GM12878 (cell line): ENCODE data around the gene FGGY. TPM values are rescaled to one million over a fixed set of nuclear protein-coding genes. Genes with fewer than 3 reads are reported as not detected.

ENCODE experiments used
- ATAC-seq: fragments of 200-7000 bp; cut with Tn5 transposase; 3 replicates; pipeline ENCODE4 v1.9.1; 2020; ENCODE audit warnings: mild to moderate bottlenecking, moderate library complexity
- BruUV-seq: library from RNA; stranded (reverse); fragments of 400-500 nt; replicated peaks from 2 replicates; lab custom pipeline; 2021; lab: Mats Ljungman, UMichigan
- CTCF ChIA-PET: fragments of 300-600 bp; sonication (Branson Sonifier 250); formaldehyde crosslinking; extraction: SDS; loops from one replicate; lab custom pipeline; 2021; ENCODE audit warnings: inconsistent platforms; lab: Yijun Ruan, JAX
- POLR2A ChIA-PET: fragments of 350-600 bp; formaldehyde crosslinking; extraction: SDS; loops from one replicate; lab custom pipeline; 2021; ENCODE audit warnings: inconsistent platforms; lab: Charles Lee
- RAD21 ChIA-PET: fragments of 300-600 bp; sonication (Branson Sonifier 250); formaldehyde crosslinking; loops from one replicate; lab custom pipeline; 2023; ENCODE audit warnings: antibody characterized with exemption; ENCODE audit not compliant: unreplicated experiment; lab: Charles Lee
- SMC1A ChIA-PET: fragments of 300-600 bp; sonication (Branson Sonifier 250); formaldehyde crosslinking; loops from one replicate; lab custom pipeline; 2023; ENCODE audit not compliant: unreplicated experiment, uncharacterized antibody; lab: Charles Lee
- DNase-seq: peaks from one replicate; pipeline ENCODE4 v3.0.0-alpha.2; 2011; ENCODE audit warnings: low read depth, low spot score
- FAIRE-seq: peaks from 3 replicates; lab custom pipeline; 2011; peaks lifted over from hg19 to GRCh38; lab: Jason Lieb, UNC
- H2AFZ ChIP-seq: 2 replicates; pipeline ENCODE4 v1.6.0; 2011; ENCODE audit warnings: low read depth, low read length, control low read depth; ENCODE audit not compliant: control insufficient read depth
- H3K27ac ChIP-seq: 2 replicates; pipeline ENCODE4 v1.5.1; 2011; ENCODE audit warnings: control low read depth; ENCODE audit not compliant: control insufficient read depth, insufficient read depth
- H3K27me3 ChIP-seq, 2 experiments: replicated peaks in 1 of 2; 2 replicates each; pipeline versions ENCODE4 v1.6.0 to v1.6.1; 2011; ENCODE audit warnings: low read length in 1 of 2; ENCODE audit not compliant: control insufficient read depth in 2 of 2, insufficient read depth in 2 of 2
- H3K36me3 ChIP-seq, 2 experiments: 2 replicates each; pipeline ENCODE4 v1.5.1; 2011; ENCODE audit warnings: low read length in 1 of 2; ENCODE audit not compliant: control insufficient read depth in 2 of 2, insufficient read depth in 2 of 2
- H3K4me1 ChIP-seq: 2 replicates; pipeline ENCODE4 v1.6.1; 2011; ENCODE audit warnings: mild to moderate bottlenecking, low read length, moderate library complexity, mixed read lengths; ENCODE audit not compliant: control insufficient read depth, insufficient read depth
- H3K4me2 ChIP-seq: 2 replicates; pipeline ENCODE4 v1.6.0; 2011; ENCODE audit warnings: control low read depth; ENCODE audit not compliant: control insufficient read depth, insufficient read depth
- H3K4me3 ChIP-seq: fragments of 200-600 bp; sonication (generic); 2 replicates; pipeline ENCODE4 v1.5.1; 2016
- H3K79me2 ChIP-seq: 2 replicates; pipeline ENCODE4 v1.6.0; 2011; ENCODE audit warnings: low read length; ENCODE audit not compliant: control insufficient read depth, insufficient read depth
- H3K9ac ChIP-seq: 2 replicates; pipeline ENCODE4 v1.8.0; 2011; ENCODE audit warnings: low read length, control low read depth, mixed read lengths; ENCODE audit not compliant: control insufficient read depth, insufficient read depth
- H3K9me3 ChIP-seq: replicated peaks from 3 replicates; pipeline ENCODE4 v1.5.1; 2011; ENCODE audit warnings: mild to moderate bottlenecking, low read length; ENCODE audit not compliant: control insufficient read depth, insufficient read depth
- H4K20me1 ChIP-seq: 2 replicates; pipeline ENCODE4 v1.6.0; 2011; ENCODE audit not compliant: control insufficient read depth, insufficient read depth
- BMI1 ChIP-seq: fragments of 450-650 bp; IDR thresholded peaks from 2 replicates; pipeline ENCODE4 v1.6.1; 2016; ENCODE audit warnings: mild to moderate bottlenecking, moderate library complexity, borderline replicate concordance
- CBX3 ChIP-seq: fragments of 200-600 bp; sonication (generic); IDR thresholded peaks from 2 replicates; pipeline ENCODE4 v1.6.1; 2016; ENCODE audit warnings: low read depth, borderline replicate concordance
- CHD1 ChIP-seq: IDR thresholded peaks from 2 replicates; pipeline ENCODE4 v1.6.1; 2012; ENCODE audit warnings: low read depth, low read length, improper control_type of control experiment
- HDAC2 ChIP-seq: fragments of 200-600 bp; sonication (generic); IDR thresholded peaks from 2 replicates; pipeline ENCODE4 v1.6.1; 2017
- KAT2A ChIP-seq: conservative IDR thresholded peaks from 2 replicates; pipeline ENCODE4 v1.6.1; 2011; ENCODE audit warnings: low read depth, low read length; ENCODE audit not compliant: control insufficient read depth
- MEF2A ChIP-seq: IDR thresholded peaks from 2 replicates; pipeline ENCODE4 v1.6.1; 2011; ENCODE audit warnings: low read depth, mild to moderate bottlenecking, low read length, moderate library complexity; ENCODE audit not compliant: insufficient read depth
- MTA2 ChIP-seq: fragments of 450-650 bp; IDR thresholded peaks from 2 replicates; pipeline ENCODE4 v1.6.1; 2016; ENCODE audit warnings: low read depth, mild to moderate bottlenecking, moderate library complexity
- NFYB ChIP-seq: IDR thresholded peaks from 2 replicates; pipeline ENCODE4 v1.6.1; 2011; ENCODE audit warnings: low read depth, mild to moderate bottlenecking, low read length, improper control_type of control experiment, moderate library complexity; ENCODE audit not compliant: insufficient read depth
- NR2C2 ChIP-seq: IDR thresholded peaks from 2 replicates; pipeline ENCODE4 v1.6.1; 2011; ENCODE audit warnings: borderline replicate concordance, low read depth; ENCODE audit not compliant: control insufficient read depth, insufficient read length
- PKNOX1 ChIP-seq: fragments of 450-650 bp; IDR thresholded peaks from 2 replicates; pipeline ENCODE4 v1.6.1; 2016; ENCODE audit warnings: mild to moderate bottlenecking
- RAD51 ChIP-seq: fragments of 450-650 bp; IDR thresholded peaks from 2 replicates; pipeline ENCODE4 v1.6.1; 2016; ENCODE audit warnings: moderate library complexity, mild to moderate bottlenecking, inconsistent platforms
- RB1 ChIP-seq: fragments of 450-650 bp; formaldehyde crosslinking; IDR thresholded peaks from 2 replicates; pipeline ENCODE4 v1.6.1; 2017; ENCODE audit warnings: mild to moderate bottlenecking, borderline replicate concordance
- STAT3 ChIP-seq: IDR thresholded peaks from 2 replicates; pipeline ENCODE4 v1.6.1; 2011; ENCODE audit warnings: low read depth, low read length, improper control_type of control experiment
- TCF3 ChIP-seq: IDR thresholded peaks from 2 replicates; pipeline ENCODE4 v1.6.1; 2012; ENCODE audit warnings: low read depth, mild to moderate bottlenecking, low read length, borderline replicate concordance; ENCODE audit not compliant: insufficient read depth
- WRNIP1 ChIP-seq: IDR thresholded peaks from 2 replicates; pipeline ENCODE4 v1.6.1; 2011; ENCODE audit warnings: low read depth, low read length, improper control_type of control experiment, borderline replicate concordance
- WGBS: methylation state at CpG from one replicate; pipeline ENCODE4 v1.1.6; 2016; ENCODE audit warnings: low lambda C conversion rate; ENCODE audit not compliant: insufficient replicate concordance, insufficient coverage; ENCODE audit errors: missing lambda C conversion rate; 5-methylcytosine and 5-hydroxymethylcytosine counted together
- in situ Hi-C: fragments of 300-500 bp; cut with MboI; formaldehyde crosslinking; loops from 9 replicates; pipeline ENCODE4 v1.14.3; 2018; ENCODE audit warnings: mixed read lengths
- intact Hi-C: fragments of 100-400 bp; cut with micrococcal nuclease; formaldehyde crosslinking; loops from one replicate; pipeline ENCODE4 v1.14.2; 2022; ENCODE audit not compliant: unreplicated experiment
- polyA plus RNA-seq, 11 experiments: library from polyadenylated mRNA; depleted of rRNA in 4 of 11; unstranded in 6 of 11; stranded (reverse) in 5 of 11; fragments of >200 nt; fragmentation: Nextera tagmentation in 4 of 11; fragmentation: Illumina TruSeq in 1 of 11; extraction: Ambion mirVana in 4 of 11; extraction: Trizol in 1 of 11; gene quantifications; 1 replicate in 1 of 11; 2 replicates in 10 of 11; pipeline versions ENCODE4 v1.2.1 to v1.2.3, GENCODE V29; 2011 to 2016; ENCODE audit warnings: inconsistent platforms in 2 of 11, missing spikeins in 2 of 11, low read depth in 1 of 11
- total RNA-seq, 4 experiments: library from RNA; depleted of rRNA in 3 of 4; stranded (reverse); fragments of >200 nt in 3 of 4; fragmentation: Illumina TruSeq in 1 of 4; extraction: Trizol in 1 of 4; gene quantifications; 2 replicates each; pipeline versions ENCODE4 v1.2.1 to v1.2.3, GENCODE V29; 2013 to 2021
- TF ChIP-seq, protein P1 (sequence below): IDR thresholded peaks from 2 replicates; pipeline ENCODE4 v1.6.1; 2012; ENCODE audit warnings: low read length, inconsistent platforms

FGGY gene
- total and polyA plus RNA-seq, 10 of the 15 experiments (the other 5 are each of a cell fraction or from before 2014, with no cell fraction given): 6.2 to 11.9 (median 7.5) TPM

DNA sequence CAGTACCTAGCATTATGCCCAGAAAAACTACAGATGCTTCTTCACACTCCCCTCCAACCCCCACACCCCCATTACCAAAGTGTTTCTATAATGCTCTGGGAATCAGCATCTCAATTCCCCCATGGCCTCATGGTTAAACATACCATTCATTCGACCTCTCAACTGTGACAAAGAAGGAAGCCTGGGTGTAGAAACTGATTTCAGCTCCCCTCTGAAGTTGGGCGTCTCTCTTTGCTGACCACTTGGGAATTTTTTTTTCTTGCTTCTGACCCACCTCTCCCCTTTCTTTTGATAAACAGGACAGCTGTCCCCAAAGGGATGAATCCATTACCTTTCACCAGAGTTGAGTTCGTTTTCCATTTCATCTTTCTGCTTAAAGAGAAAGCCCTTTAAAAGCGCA, 401.5 kb downstream of the FGGY start:
- DNase-seq (no peak), ATAC-seq (peak; percentile 33), FAIRE-seq (no peak)
- Histone ChIP-seq H3K79me2 (no peaks in the 10 kb centered on the region), H2AFZ (no peak overlapping the region), H3K4me1 (peaks cover 10% of the 10 kb centered on the region; the same call in 1 of the 2 replicates), H3K36me3 (no peaks in the 10 kb centered on the region), H3K9me3 (no peaks in the 10 kb centered on the region), H3K9ac (no peak overlapping the region), H3K4me2 (no peak overlapping the region), H3K27ac (no peak overlapping the region), H4K20me1 (no peaks in the 10 kb centered on the region), H3K4me3 (no peak overlapping the region), H3K27me3 (no peaks in the 10 kb centered on the region)
- WGBS: 28% methylated on average over 4 of the region's 4 CpGs
- POLR2A ChIA-PET: interaction anchor here (1.1 to 1.2 kb wide), 3 partner anchors 39 to 840 kb away, joined by 3 read pairs; no protein-coding TSS in a partner anchor
- TF ChIP-seq PKNOX1: no peak
- no peak for TF ChIP-seq RAD51
- no peak for TF ChIP-seq CHD1
- no peak for TF ChIP-seq CBX3
- no peak for TF ChIP-seq STAT3
- no peak for TF ChIP-seq KAT2A
- no peak for TF ChIP-seq HDAC2
- TF ChIP-seq NR2C2: no peak
- TF ChIP-seq WRNIP1: no peak
- TF ChIP-seq MTA2: no peak
- TF ChIP-seq, protein P1, sequence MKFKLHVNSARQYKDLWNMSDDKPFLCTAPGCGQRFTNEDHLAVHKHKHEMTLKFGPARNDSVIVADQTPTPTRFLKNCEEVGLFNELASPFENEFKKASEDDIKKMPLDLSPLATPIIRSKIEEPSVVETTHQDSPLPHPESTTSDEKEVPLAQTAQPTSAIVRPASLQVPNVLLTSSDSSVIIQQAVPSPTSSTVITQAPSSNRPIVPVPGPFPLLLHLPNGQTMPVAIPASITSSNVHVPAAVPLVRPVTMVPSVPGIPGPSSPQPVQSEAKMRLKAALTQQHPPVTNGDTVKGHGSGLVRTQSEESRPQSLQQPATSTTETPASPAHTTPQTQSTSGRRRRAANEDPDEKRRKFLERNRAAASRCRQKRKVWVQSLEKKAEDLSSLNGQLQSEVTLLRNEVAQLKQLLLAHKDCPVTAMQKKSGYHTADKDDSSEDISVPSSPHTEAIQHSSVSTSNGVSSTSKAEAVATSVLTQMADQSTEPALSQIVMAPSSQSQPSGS: no peak
- no peak for TF ChIP-seq MEF2A
- TF ChIP-seq RB1: no peak
- TF ChIP-seq BMI1: no peak
- no peak for TF ChIP-seq TCF3
- no peak for TF ChIP-seq NFYB
- RAD21 ChIA-PET: interaction anchor here (0.7 to 6.5 kb wide), 52 partner anchors 12 to 1182 kb away, joined by 3 to 60 read pairs (median 4); partner anchors contain the start of genes FGGY and JUN
- CTCF ChIA-PET: interaction anchor here (0.6 to 5.2 kb wide), 82 partner anchors 8 to 1477 kb away, joined by 3 to 89 read pairs (median 4); partner anchors contain the start of genes FGGY and JUN
- SMC1A ChIA-PET: interaction anchor here (0.6 to 4.1 kb wide), 70 partner anchors 8 to 1173 kb away, joined by 3 to 64 read pairs (median 4); partner anchors contain the start of genes FGGY and JUN
- BruUV-seq: no TSS peak
- in situ Hi-C loops (loop anchor here (5.0 kb wide), 1 partner anchor 401 kb away; the partner anchor contains the start of gene FGGY), intact Hi-C loops (loop anchor here (2.0 to 5.0 kb wide), 9 partner anchors 64 to 1181 kb away; partner anchors contain the start of genes FGGY and JUN)
